HK-2 (cell line): ENCODE measurements around the gene FAHD2A.
"Not testable (repeated sequence)": the region's sequence is repeated elsewhere in the genome, so short reads cannot be mapped to it uniquely, and the experiment has no call there.

ENCODE experiments used
- DNase-seq: peaks from one replicate; pipeline ENCODE4 v3.0.0-alpha.2; 2018; ENCODE audit not compliant: unreplicated experiment

The FAHD2A gene

GRCh38 chr2:95435162-95435871, 32.8 kb downstream of the FAHD2A start:
- DNase-seq, result not testable (repeated sequence)

DNA sequence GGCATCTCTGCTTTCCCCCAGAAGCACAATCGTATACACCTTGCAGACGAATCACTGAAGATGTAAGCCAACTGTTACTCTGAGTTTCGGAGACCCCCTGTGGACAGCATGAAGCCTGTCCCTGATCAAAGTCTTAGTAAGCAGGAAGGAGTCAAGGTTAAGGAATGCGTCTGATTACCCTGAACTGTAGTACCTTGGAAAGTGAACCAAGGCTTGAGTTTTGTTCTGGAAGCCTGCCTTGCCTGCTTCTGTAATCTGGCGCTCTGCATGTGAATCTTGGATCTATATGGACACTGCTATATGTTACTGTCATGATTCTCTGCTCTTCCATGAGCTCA, 33.3 kb downstream of the FAHD2A start:
- not testable (repeated sequence) for DNase-seq

- DNase-seq, result not testable (repeated sequence)
Observed at GRCh38 chr2:95442474-95443099, 40.1 kb downstream of the FAHD2A start.

DNA sequence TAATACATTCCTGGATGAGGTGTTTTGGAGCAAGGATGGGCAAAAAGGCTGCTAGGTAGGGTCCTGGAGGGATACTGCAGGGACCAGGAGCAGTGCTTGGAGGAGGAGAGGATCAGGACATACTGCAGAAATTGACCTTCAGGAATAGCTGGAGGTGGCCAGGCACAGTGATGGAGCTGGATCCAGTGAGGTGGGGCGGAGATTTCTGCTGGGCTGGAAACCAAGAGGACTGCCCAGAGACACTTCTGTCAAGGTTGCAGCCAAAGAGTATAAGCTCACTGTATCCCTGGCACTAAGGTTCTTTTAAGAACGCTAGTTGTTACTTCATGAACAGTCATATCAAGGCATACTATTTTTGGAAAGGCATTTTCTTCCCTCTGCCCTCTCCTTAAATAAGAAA, 42.8 kb downstream of the FAHD2A start:
- not testable (repeated sequence) for DNase-seq

GRCh38 chr2:95463292-95463691, 60.8 kb downstream of the FAHD2A start:
- not testable (repeated sequence) for DNase-seq
